Mesenchymal stem cell (in vitro differentiated cells and primary cell): ENCODE data around the gene ZNF584.

Experiments
- DNase-seq: peaks from one replicate; pipeline ENCODE4 v3.0.0-alpha.2; 2013
- H2AFZ ChIP-seq: one replicate; pipeline ENCODE4 v1.6.1; 2013; ENCODE audit warnings: low read depth, mild to moderate bottlenecking, control low read depth, inconsistent platforms, low read length, moderate library complexity
- H2AK5ac ChIP-seq: 2 replicates; pipeline ENCODE4 v1.6.1; 2013; ENCODE audit warnings: low read length, moderate library complexity, mild to moderate bottlenecking, inconsistent platforms; ENCODE audit not compliant: severe bottlenecking
- H2BK120ac ChIP-seq: one replicate; pipeline ENCODE4 v1.6.1; 2013; ENCODE audit warnings: low read depth, mild to moderate bottlenecking, inconsistent platforms, low read length, moderate library complexity
- H2BK12ac ChIP-seq, 2 experiments: one replicate each; pipeline ENCODE4 v1.6.1; 2013; ENCODE audit warnings: inconsistent platforms in 2 of 2, low read length in 2 of 2, mild to moderate bottlenecking in 2 of 2, moderate library complexity in 2 of 2, control low read depth in 1 of 2
- H2BK15ac ChIP-seq: one replicate; pipeline ENCODE4 v1.6.1; 2013; ENCODE audit warnings: mild to moderate bottlenecking, low read depth, inconsistent platforms; ENCODE audit not compliant: poor library complexity, severe bottlenecking
- H2BK5ac ChIP-seq: 2 replicates; pipeline ENCODE4 v1.6.1; 2013; ENCODE audit warnings: low read depth, mild to moderate bottlenecking, low read length, control low read depth, inconsistent platforms; ENCODE audit not compliant: poor library complexity, severe bottlenecking
- H3K14ac ChIP-seq, 2 experiments: one replicate each; pipeline ENCODE4 v1.6.1; 2013; ENCODE audit warnings: inconsistent platforms in 2 of 2, low read length in 2 of 2, control low read depth in 1 of 2, mild to moderate bottlenecking in 1 of 2, moderate library complexity in 1 of 2
- H3K18ac ChIP-seq, 2 experiments: one replicate each; pipeline ENCODE4 v1.6.1; 2013; ENCODE audit warnings: inconsistent platforms in 2 of 2, low read length in 2 of 2, control low read depth in 1 of 2, low read depth in 1 of 2, mild to moderate bottlenecking in 1 of 2
- H3K23ac ChIP-seq, 2 experiments: one replicate each; pipeline ENCODE4 v1.6.1; 2013; ENCODE audit warnings: inconsistent platforms in 2 of 2, low read length in 2 of 2, mild to moderate bottlenecking in 2 of 2, moderate library complexity in 2 of 2, control low read depth in 1 of 2
- H3K27ac ChIP-seq: 2 replicates; pipeline ENCODE4 v1.5.1; 2013; ENCODE audit warnings: mild to moderate bottlenecking, moderate library complexity, low read length, control low read depth, inconsistent platforms; ENCODE audit not compliant: poor library complexity, severe bottlenecking
- H3K27me3 ChIP-seq, 2 experiments: 2 replicates each; pipeline versions ENCODE4 v1.6.1 to v1.7.0; 2013; ENCODE audit warnings: low read length in 2 of 2, mild to moderate bottlenecking in 2 of 2, moderate library complexity in 2 of 2, control low read depth in 1 of 2, inconsistent platforms in 1 of 2; ENCODE audit not compliant: control insufficient read depth in 1 of 2, insufficient read depth in 1 of 2
- H3K36me3 ChIP-seq, 2 experiments: 2 replicates each; pipeline versions ENCODE4 v1.6.1 to v1.7.0; 2013; ENCODE audit warnings: low read length in 2 of 2, control low read depth in 1 of 2, inconsistent platforms in 1 of 2, low read depth in 1 of 2, mild to moderate bottlenecking in 1 of 2; ENCODE audit not compliant: insufficient read depth in 2 of 2, control insufficient read depth in 1 of 2
- H3K4ac ChIP-seq, 2 experiments: one replicate each; pipeline ENCODE4 v1.6.1; 2013; ENCODE audit warnings: inconsistent platforms in 2 of 2, low read length in 2 of 2, mild to moderate bottlenecking in 2 of 2, moderate library complexity in 2 of 2, control low read depth in 1 of 2, low read depth in 1 of 2
- H3K4me1 ChIP-seq: 2 replicates; pipeline ENCODE4 v1.6.1; 2013; ENCODE audit warnings: low read depth, low read length, control low read depth; ENCODE audit not compliant: control insufficient read depth, insufficient read depth
- H3K4me2 ChIP-seq: 2 replicates; pipeline ENCODE4 v1.6.1; 2013; ENCODE audit warnings: low read length, mild to moderate bottlenecking, inconsistent platforms; ENCODE audit not compliant: poor library complexity, severe bottlenecking
- H3K4me3 ChIP-seq, 2 experiments: 2 replicates each; pipeline versions ENCODE4 v1.5.1 to v1.7.0; 2013; ENCODE audit warnings: low read length in 2 of 2, mild to moderate bottlenecking in 2 of 2, control low read depth in 1 of 2, low read depth in 1 of 2; ENCODE audit not compliant: insufficient read depth in 1 of 2
- H3K79me1 ChIP-seq: replicated peaks from 2 replicates; pipeline ENCODE4 v1.6.1; 2013; ENCODE audit warnings: mild to moderate bottlenecking, control low read depth, low read length, inconsistent platforms; ENCODE audit not compliant: poor library complexity, severe bottlenecking
- H3K9ac ChIP-seq: 2 replicates; pipeline ENCODE4 v1.7.0; 2013; ENCODE audit warnings: mild to moderate bottlenecking, low read length, moderate library complexity
- H3K9me3 ChIP-seq: 2 replicates; pipeline ENCODE4 v1.7.0; 2013; ENCODE audit warnings: mild to moderate bottlenecking, low read length; ENCODE audit not compliant: control insufficient read depth
- H4K8ac ChIP-seq: one replicate; pipeline ENCODE4 v1.6.1; 2013; ENCODE audit warnings: inconsistent platforms, mild to moderate bottlenecking, low read length, moderate library complexity
- H4K91ac ChIP-seq: one replicate; pipeline ENCODE4 v1.6.1; 2013; ENCODE audit warnings: mild to moderate bottlenecking, low read length, inconsistent platforms
- WGBS: methylation state at CpG from one replicate; pipeline ENCODE4 v1.1.7; 2013; ENCODE audit warnings: mixed read lengths; 5-methylcytosine and 5-hydroxymethylcytosine counted together

ZNF584 gene

GRCh38 chr19:58409010-58409790 is 751 bp downstream of the ZNF584 start:
- peaks cover 30% of the 10 kb centered on the region for H3K79me1 ChIP-seq
- H2AK5ac ChIP-seq, result no peak overlapping the region
- H3K4me3 ChIP-seq, result peak overlapping the region; percentile 98 to 99
- H4K91ac ChIP-seq, result peak overlapping the region; percentile 68
- peak overlapping the region; percentile 88 to 97 for H3K18ac ChIP-seq
- peak; percentile 49 for DNase-seq
- no peaks in the 10 kb centered on the region for H3K27me3 ChIP-seq
- H3K36me3 ChIP-seq, result peaks cover 0 to 3% of the 10 kb centered on the region in 2 experiments
- H3K4me2 ChIP-seq, result peak overlapping the region; percentile 91
- H4K8ac ChIP-seq, result peak overlapping the region; percentile 95
- peak overlapping the region in 1 of 2 experiments; percentile 98 for H3K14ac ChIP-seq
- peak overlapping the region; percentile 98 for H3K9ac ChIP-seq
- no peak overlapping the region for H2BK5ac ChIP-seq
- H2BK15ac ChIP-seq, result peak overlapping the region; percentile 57
- 3% methylated on average over 33 of the region's 34 CpGs for WGBS
- no peak overlapping the region for H2BK120ac ChIP-seq
- peaks cover 21% of the 10 kb centered on the region for H3K4me1 ChIP-seq
- peak overlapping the region in 1 of 2 experiments; percentile 98 for H3K23ac ChIP-seq
- no peak overlapping the region for H3K27ac ChIP-seq
- no peak overlapping the region for H2BK12ac ChIP-seq
- peak overlapping the region; percentile 66 to 89 for H3K4ac ChIP-seq
- H2AFZ ChIP-seq, result peak overlapping the region; percentile 98
- H3K9me3 ChIP-seq, result no peaks in the 10 kb centered on the region

DNA sequence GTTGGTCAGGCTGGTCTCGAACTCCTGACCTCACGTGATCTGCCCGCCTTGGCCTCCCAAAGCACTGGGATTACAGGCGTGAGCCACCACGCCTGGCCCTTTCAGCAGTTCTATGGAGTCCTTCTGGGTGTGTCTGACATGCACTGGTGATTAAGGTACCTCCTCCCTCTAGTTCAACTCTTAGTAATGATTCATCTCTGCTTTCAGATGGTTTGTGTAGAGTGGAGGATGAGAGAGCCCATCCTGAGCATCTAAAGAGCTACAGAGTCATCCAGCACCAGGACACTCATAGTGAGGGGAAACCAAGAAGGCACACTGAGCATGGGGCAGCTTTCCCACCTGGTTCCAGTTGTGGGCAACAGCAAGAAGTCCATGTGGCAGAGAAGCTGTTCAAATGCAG is 8.2 kb downstream of the ZNF584 start:
- H3K4me2 ChIP-seq, result no peak overlapping the region
- peaks cover 23% of the 10 kb centered on the region for H3K9me3 ChIP-seq
- H3K27me3 ChIP-seq, result no peaks in the 10 kb centered on the region
- H4K8ac ChIP-seq, result no peak overlapping the region
- no peak overlapping the region for H2BK120ac ChIP-seq
- no peak overlapping the region for H2BK15ac ChIP-seq
- H3K4me1 ChIP-seq, result no peaks in the 10 kb centered on the region
- WGBS, result 97% methylated on average over 5 of the region's 5 CpGs
- H3K79me1 ChIP-seq, result peaks cover 21% of the 10 kb centered on the region
- H3K4me3 ChIP-seq, result no peak overlapping the region
- no peak overlapping the region for H2BK12ac ChIP-seq
- no peak overlapping the region for H2AK5ac ChIP-seq
- no peak overlapping the region for H2BK5ac ChIP-seq
- H3K9ac ChIP-seq, result no peak overlapping the region
- no peak overlapping the region for H3K14ac ChIP-seq
- no peak overlapping the region for H3K4ac ChIP-seq
- H3K36me3 ChIP-seq, result peaks cover 49 to 53% of the 10 kb centered on the region in 2 experiments
- H3K23ac ChIP-seq, result no peak overlapping the region
- no peak overlapping the region for H3K27ac ChIP-seq
- DNase-seq, result no peak
- no peak overlapping the region for H2AFZ ChIP-seq
- H3K18ac ChIP-seq, result no peak overlapping the region
- H4K91ac ChIP-seq, result no peak overlapping the region

GRCh38 chr19:58417071-58417470 is 8.6 kb downstream of the ZNF584 start:
- Histone ChIP-seq H2BK5ac (no peak overlapping the region), H3K36me3 (peaks cover 49 to 57% of the 10 kb centered on the region in 2 experiments), H4K91ac (no peak overlapping the region), H3K23ac (no peak overlapping the region), H2BK12ac (no peak overlapping the region), H3K4ac (no peak overlapping the region), H3K9ac (no peak overlapping the region), H3K14ac (no peak overlapping the region), H3K27me3 (no peaks in the 10 kb centered on the region), H3K79me1 (peaks cover 21% of the 10 kb centered on the region), H2AFZ (no peak overlapping the region), H3K9me3 (peaks cover 23% of the 10 kb centered on the region), H4K8ac (no peak overlapping the region), H2AK5ac (no peak overlapping the region), H2BK120ac (no peak overlapping the region), H3K4me3 (no peak overlapping the region), H2BK15ac (no peak overlapping the region), H3K27ac (no peak overlapping the region), H3K18ac (no peak overlapping the region), H3K4me2 (no peak overlapping the region), H3K4me1 (no peaks in the 10 kb centered on the region)
- WGBS, result 97% methylated on average over 5 of the region's 7 CpGs
- DNase-seq, result no peak

- no peak overlapping the region for H2AFZ ChIP-seq
- H3K79me1 ChIP-seq, result no peaks in the 10 kb centered on the region
- H2AK5ac ChIP-seq, result no peak overlapping the region
- H3K27me3 ChIP-seq, result no peaks in the 10 kb centered on the region
- H4K8ac ChIP-seq, result no peak overlapping the region
- no peak overlapping the region for H3K14ac ChIP-seq
- no peak overlapping the region for H3K9ac ChIP-seq
- no peak overlapping the region for H3K23ac ChIP-seq
- WGBS, result 100% methylated on average over 1 of the region's 1 CpG
- no peak overlapping the region for H3K4me3 ChIP-seq
- H3K36me3 ChIP-seq, result peaks cover 28 to 50% of the 10 kb centered on the region in 2 experiments
- H3K27ac ChIP-seq, result no peak overlapping the region
- H3K9me3 ChIP-seq, result peaks cover 71% of the 10 kb centered on the region
- no peak overlapping the region for H2BK12ac ChIP-seq
- no peak overlapping the region for H3K18ac ChIP-seq
- H3K4ac ChIP-seq, result no peak overlapping the region
- H3K4me2 ChIP-seq, result no peak overlapping the region
- DNase-seq, result no peak
- H2BK120ac ChIP-seq, result no peak overlapping the region
- H2BK5ac ChIP-seq, result no peak overlapping the region
- no peak overlapping the region for H2BK15ac ChIP-seq
- no peak overlapping the region for H4K91ac ChIP-seq
- H3K4me1 ChIP-seq, result no peaks in the 10 kb centered on the region
These were observed 20.2 kb downstream of the ZNF584 start for GRCh38 chr19:58428617-58429016.
